ENCODE results near the gene ALAD.
"Not testable (repeated sequence)": the region's sequence is repeated elsewhere in the genome, so short reads cannot be mapped to it uniquely, and the experiment has no call there.

The ALAD gene

GRCh38 chr9:113398796-113399195 lies 2.3 kb downstream of the ALAD start:
- no peak for DNase-seq (ENCODE audit: low read depth, low spot score)

GRCh38 chr9:113397203-113397631 lies 3.9 kb downstream of the ALAD start:
- DNase-seq (ENCODE audit: low read depth, low spot score) = no peak

GRCh38 chr9:113395000-113395861 lies 5.9 kb downstream of the ALAD start:
- no peak for DNase-seq (ENCODE audit: low read depth, low spot score)

GRCh38 chr9:113393281-113393680 lies 7.8 kb downstream of the ALAD start:
- no peak for DNase-seq (ENCODE audit: low read depth, low spot score)

- no peak for DNase-seq (ENCODE audit: low read depth, low spot score)
Measured at GRCh38 chr9:113391917-113392316, 9.2 kb downstream of the ALAD start.

- no peak for DNase-seq (ENCODE audit: low read depth, low spot score)
Measured at GRCh38 chr9:113390192-113390960, 10.7 kb downstream of the ALAD start.

GRCh38 chr9:113389451-113389850 lies 11.6 kb downstream of the ALAD start:
- DNase-seq (ENCODE audit: low read depth, low spot score) = no peak

- no peak for DNase-seq (ENCODE audit: low read depth, low spot score)
Measured at GRCh38 chr9:113388833-113389232, 12.3 kb downstream of the ALAD start.

GRCh38 chr9:113387560-113388230 lies 13.4 kb downstream of the ALAD start:
- no peak for DNase-seq (ENCODE audit: low read depth, low spot score)

- DNase-seq (ENCODE audit: low read depth, low spot score) = no peak
Measured at GRCh38 chr9:113386571-113387393, 14.3 kb downstream of the ALAD start.

- DNase-seq (ENCODE audit: low read depth, low spot score) = no peak
Measured at GRCh38 chr9:113381909-113382411, 19.1 kb downstream of the ALAD start.

- DNase-seq (ENCODE audit: low read depth, low spot score) = not testable (repeated sequence)
Measured at GRCh38 chr9:113381441-113381840, 19.6 kb downstream of the ALAD start.

- no peak for DNase-seq (ENCODE audit: low read depth, low spot score)
Measured at GRCh38 chr9:113380869-113381378, 20.2 kb downstream of the ALAD start.

- DNase-seq (ENCODE audit: low read depth, low spot score) = not testable (repeated sequence)
Measured at GRCh38 chr9:113379829-113380210, 21.3 kb downstream of the ALAD start.

- not testable (repeated sequence) for DNase-seq (ENCODE audit: low read depth, low spot score)
Measured at GRCh38 chr9:113379094-113379828, 21.8 kb downstream of the ALAD start.

GRCh38 chr9:113376634-113377567 lies 24.2 kb downstream of the ALAD start, which contains the start of gene HDHD3:
Gene HDHD3 (minus strand): TSS chr9:113376986. CDS start chr9:113374354, 2,632 bp downstream.
- DNase-seq (ENCODE audit: low read depth, low spot score) = peak; percentile 48

- DNase-seq (ENCODE audit: low read depth, low spot score) = no peak
Measured at GRCh38 chr9:113375057-113376023, 25.7 kb downstream of the ALAD start.
